HS-27A (cell line): Measurements from ENCODE around the gene MID1IP1.

ENCODE experiments used
- DNase-seq: peaks from one replicate; pipeline ENCODE4 v3.0.0-alpha.2; 2012; ENCODE audit warnings: low read depth, missing footprints

MID1IP1 gene, protein sequence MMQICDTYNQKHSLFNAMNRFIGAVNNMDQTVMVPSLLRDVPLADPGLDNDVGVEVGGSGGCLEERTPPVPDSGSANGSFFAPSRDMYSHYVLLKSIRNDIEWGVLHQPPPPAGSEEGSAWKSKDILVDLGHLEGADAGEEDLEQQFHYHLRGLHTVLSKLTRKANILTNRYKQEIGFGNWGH

DNA sequence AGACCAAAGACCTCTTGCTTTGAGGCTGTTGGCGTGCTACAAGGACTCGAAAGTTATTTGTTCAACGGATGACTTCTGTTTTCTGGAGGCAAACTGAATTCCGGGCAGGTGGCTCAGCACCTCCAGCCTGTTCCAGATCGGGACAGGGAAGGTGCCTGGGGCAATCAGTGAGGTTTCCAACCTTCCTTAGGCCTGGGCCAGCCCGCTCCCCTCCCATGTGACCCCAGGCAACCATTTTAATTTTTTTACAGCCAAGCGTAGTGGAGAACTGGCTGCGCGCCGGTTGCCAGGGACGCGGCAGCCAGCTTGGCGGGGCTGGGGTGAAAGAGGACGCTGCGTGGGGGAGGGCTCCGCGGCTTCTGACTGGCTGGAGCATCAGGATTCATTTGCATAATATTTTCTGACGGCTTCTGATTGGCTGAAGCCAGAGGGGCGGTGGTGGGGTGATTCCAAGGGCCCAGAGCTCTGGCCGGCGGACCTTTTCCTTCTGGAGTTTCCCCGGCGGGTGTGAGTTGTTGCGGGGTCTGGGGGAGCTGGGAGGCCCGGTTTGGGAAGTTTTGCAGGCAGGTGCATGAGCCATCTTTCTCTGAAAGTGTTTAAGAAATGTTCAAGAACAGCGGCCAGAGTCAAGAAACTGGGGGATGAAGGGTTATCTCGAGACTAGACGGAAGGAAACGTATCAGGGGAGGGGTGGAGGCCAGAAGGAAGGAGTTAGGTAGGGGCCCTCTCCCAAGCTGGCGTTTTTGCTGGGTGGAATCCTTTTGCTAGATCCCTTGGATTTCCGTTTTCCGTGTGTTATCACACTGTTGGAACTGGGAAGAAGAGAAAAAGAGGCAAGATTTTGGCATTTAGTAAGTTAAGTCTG is at the start of gene MID1IP1:
Gene MID1IP1 (plus strand): TSS at position 479 of the 865 bp plus-strand sequence. CDS start 3,488 bp downstream, outside the sequence.
- DNase-seq, result no peak

DNA sequence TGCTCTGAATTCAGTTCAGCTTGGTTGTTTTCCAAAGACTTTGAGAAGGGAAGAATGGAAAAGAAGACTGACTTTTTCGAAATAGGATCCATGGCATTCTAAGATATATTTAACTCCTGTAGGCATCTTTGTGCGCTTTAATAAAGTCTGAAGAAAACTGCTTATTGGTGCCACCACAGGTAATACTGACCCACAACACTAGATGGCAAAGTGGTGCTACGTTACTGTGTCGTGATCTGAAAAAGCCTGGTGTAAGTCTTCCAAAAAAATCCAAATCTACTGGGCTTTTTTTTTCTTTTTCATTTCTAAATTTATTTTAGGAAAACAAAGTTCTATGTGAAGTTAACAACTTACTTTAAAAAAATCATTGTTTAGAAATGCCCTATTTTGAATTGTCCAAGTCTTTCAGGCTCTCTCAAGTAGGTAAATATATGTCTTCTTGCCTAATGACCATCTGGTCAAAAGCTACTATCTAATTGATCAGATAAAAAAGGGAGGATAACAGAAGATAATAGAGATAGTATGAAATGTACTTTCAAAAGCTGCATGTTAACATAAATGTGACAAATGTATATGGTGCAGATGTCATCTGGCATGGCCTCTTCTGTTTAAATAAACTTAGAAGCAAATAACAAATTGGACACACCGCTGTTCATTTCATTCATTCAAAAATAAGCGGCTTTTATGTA is 47.0 kb upstream of the MID1IP1 start:
- no peak for DNase-seq

DNA sequence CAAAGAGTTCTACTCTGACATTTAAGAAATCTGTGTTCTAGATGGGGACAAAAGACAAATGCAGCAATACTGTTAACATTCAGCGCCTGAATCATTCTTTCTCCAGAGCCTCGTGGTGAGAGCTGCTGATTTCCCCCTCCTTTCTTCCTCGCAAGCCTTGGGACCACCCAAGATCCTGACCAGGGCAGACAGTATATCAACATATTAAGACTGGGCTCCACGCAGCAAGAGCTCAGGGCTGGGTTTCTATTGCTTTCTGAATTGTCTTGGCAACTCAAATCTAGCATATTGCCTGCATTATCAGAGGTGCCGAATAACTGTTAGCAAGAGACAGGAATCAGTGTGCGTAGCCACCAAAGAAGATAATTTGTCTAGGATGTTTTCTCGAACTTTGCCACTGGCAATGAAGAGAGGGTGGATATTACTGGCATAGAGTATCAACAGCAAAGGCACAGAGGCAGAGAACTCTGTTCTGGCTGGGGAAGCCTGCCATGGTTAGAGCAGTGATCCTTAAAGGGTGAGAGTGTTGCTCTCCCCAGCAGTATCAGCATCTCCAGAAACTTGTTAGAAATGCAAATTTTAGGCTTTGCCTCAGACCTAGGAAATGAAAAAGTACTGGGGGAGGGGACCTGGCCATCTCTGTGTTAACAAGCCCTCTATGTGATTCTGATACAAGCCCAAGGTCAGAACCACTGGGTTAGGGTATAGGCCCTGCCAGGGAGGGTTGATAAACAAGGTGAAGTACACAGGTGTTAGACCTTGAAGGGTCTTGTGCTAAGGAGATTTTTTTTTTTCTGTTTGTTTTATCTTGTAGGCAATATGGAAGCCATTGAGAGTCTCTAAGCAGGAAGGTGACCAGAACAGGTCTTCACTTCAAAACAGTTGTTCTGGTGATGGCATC is 46.2 kb upstream of the MID1IP1 start:
- no peak for DNase-seq

DNA sequence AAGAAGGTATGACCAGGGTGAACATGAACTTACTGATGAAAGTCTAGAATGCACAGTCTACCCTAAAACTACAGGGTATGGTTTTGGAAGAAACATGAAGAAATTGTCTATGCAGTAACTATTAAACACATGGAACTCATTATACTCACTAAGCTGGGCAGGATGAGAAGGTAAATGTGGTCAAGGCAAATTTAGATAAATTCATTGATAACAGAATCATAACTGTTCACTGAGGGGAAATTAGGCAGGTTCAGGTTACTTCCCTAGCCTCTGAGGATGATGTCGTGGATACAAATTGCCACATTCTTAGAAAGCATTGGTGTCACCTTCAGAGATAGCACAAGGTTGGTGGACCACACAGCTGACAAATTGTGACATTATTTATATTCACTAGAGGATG is 40.4 kb upstream of the MID1IP1 start:
- DNase-seq, result no peak

DNA sequence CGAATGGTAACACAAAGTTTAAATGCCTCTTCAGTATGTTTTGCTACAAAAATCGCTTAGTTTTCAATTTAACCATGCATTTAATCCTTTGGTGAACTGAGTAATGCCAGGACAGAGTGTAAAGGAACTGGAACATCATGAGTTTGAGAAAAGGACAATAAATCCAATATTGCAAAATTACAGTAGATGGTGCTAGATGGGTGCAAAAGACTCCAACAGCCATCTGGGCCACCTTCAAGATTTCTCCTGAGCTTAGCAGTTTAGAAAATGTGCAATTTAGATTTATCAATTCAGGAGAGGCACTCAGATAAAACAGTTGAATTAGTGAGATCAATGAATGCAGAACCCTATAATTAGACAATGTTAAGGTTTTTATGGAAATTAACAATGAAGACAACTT is 33.2 kb upstream of the MID1IP1 start:
- DNase-seq, result no peak

DNA sequence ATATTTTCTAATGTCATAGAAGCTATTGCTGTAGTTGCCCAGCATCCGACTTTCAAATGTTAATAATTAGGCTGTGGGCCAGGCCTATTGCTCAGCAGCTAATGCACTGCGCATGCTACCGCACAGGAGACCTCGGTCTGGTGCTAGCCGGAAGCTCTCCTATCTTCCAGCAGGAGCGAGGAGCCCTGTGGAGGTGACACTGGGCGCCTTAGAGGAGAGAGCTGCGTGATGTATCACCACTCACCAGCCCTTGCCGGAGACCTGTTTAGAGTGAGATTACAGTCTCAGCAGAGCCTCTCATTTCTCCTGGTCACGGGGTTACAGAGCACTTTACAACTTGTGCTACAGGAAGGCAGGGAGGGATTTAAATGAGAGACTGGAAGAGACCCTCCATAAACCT is 31.1 kb upstream of the MID1IP1 start:
- DNase-seq, result no peak

DNA sequence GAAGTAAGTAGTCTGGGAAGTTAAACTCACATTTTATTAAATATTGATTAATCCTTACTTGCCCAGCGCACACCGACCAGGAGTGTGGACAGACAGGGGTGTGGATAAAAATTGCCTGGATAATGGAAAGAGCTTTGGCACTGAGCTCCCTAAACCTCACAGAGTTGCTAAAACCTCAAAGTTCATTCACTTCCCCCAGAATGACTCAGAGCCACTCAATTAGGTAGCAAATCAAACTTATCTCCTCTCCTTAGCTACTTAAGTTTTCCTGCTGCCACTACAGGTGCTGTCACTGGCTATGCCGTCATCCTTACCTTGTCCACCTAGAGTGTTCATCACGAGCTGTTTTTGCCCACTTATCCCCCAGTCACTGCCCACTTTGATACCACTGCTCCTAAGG is 27.0 kb upstream of the MID1IP1 start:
- DNase-seq, result no peak

DNA sequence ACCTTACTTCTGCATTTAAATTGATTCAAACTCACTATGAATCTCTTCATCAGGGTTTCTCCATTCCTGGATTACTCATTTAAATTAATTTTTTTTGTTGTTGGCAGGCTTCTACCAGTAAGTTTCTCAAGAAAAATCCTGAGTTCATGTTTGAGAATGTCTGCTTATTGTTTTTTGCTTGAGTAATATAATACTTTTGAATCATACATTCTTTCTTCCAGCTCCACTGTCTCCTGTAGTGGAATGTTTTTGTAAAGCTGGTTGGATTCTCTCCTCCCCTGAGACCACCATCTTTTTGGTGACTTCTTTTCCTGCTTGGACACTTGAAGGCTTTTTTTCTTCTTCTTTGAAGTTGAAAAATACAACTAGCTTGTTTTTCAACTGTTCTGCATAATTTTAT is 4.3 kb upstream of the MID1IP1 start:
- DNase-seq, result no peak

DNA sequence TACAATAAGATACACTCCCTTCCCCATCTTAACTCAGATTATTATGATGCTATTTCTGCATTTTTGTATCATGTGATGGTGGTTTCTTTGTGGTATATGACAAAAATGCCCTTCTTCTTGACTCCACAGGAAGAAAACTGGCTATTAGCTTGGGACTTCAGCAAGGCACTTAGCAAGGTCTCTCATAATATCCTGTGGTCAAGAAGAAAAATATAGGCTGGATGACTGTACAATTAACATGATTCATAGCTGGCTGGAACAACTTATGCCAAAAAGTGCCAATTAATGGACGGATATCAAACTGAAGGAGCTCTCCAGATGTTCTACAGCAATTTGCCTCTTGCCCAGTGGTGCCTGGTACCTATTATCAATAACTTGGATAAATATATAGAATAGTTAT is 2.3 kb upstream of the MID1IP1 start:
- DNase-seq, result no peak

DNA sequence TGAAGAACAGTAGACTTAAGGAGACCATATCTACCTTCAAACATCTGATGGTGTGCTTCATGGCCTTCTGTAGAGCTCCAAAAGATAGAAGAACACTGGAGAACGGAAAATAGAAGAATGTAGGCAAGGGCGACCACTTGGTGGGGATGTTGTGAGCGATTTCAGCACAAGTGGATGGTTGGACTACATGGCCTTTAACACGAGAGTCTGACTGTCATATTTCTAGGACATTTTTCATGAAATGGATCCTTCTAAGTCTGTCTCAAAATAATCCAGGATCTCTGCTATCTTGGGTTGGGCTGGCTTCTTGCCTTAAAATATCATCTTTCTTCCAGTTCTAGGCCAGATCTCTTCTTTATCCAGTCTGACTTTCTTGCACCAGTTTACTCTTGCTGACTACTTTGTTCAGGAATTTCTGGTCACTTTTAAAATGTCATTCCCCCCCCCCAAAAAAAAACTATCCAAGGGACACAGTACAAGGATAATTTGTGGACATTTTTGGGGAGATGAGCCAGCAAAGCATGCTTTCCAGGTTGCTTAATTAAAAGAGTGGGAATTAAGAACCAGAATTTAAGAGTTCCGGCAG is 1.2 kb upstream of the MID1IP1 start:
- no peak for DNase-seq

DNA sequence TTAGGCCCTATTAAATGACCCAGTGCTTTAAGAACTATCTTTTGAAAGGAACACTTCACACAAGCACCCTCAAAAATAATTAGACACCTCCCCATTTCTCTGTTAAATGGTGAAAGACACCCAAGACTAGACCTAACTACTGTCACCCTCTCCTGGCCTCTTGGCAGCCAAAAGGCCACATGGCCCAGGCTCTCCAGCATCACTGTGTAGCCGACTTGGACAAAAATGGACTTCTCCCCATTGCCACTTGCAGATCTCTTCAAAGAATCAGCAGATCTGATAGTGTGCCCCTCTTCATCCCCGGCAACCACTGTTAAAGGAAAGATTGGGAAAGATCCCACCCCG is 2.0 kb downstream of the MID1IP1 start:
- no peak for DNase-seq

DNA sequence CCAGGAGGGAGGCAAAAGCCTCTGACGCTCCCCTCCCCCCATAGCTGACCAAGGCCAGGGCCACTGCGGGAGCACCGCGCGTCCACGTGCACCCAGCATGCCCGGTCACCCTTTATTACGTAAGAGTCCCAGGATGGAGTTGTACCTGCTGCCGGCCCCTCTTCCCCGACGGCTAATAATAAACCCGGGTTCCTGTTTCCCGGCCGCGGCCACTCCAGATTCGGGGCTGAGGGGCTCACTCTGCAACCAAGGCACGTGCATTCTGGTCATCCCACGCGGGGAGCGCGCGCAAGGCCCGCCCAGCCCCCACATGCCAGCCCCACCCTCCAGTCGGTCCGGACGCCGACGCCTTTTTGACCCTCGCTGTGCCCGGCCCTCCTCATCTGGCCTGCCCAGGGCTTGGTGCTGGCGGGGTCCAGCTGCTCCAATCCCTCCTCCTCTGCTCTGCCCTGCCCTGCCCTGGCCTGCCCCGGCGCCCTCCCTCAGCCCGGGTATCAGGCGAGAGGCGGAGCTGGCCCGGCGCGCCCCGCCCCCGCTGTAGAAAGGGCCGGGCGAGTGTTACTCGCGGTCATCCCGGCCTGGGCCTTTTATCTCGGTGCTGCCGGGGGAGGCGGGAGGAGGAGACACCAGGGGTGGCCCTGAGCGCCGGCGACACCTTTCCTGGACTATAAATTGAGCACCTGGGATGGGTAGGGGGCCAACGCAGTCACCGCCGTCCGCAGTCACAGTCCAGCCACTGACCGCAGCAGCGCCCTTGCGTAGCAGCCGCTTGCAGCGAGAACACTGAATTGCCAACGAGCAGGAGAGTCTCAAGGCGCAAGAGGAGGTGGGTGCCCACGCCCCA is 2.6 kb downstream of the MID1IP1 start:
- no peak for DNase-seq

DNA sequence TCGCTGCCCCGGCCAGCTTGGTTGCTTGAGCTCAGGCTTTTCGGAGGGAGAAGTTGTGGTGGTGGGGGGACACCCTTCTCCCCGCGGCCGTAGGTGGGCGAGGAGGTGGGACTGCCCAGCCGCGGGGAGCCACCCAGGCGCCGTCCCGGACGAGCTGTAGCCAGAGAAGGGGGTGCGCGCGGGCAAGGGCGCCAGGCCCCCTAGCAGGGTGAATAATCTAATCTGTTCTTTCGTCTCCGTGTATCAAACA is 3.1 kb downstream of the MID1IP1 start:
- no peak for DNase-seq

DNA sequence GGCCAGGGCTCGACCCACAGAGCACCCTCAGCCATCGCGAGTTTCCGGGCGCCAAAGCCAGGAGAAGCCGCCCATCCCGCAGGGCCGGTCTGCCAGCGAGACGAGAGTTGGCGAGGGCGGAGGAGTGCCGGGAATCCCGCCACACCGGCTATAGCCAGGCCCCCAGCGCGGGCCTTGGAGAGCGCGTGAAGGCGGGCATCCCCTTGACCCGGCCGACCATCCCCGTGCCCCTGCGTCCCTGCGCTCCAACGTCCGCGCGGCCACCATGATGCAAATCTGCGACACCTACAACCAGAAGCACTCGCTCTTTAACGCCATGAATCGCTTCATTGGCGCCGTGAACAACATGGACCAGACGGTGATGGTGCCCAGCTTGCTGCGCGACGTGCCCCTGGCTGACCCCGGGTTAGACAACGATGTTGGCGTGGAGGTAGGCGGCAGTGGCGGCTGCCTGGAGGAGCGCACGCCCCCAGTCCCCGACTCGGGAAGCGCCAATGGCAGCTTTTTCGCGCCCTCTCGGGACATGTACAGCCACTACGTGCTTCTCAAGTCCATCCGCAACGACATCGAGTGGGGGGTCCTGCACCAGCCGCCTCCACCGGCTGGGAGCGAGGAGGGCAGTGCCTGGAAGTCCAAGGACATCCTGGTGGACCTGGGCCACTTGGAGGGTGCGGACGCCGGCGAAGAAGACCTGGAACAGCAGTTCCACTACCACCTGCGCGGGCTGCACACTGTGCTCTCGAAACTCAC is 3.6 kb downstream of the MID1IP1 start:
- DNase-seq, result no peak

DNA sequence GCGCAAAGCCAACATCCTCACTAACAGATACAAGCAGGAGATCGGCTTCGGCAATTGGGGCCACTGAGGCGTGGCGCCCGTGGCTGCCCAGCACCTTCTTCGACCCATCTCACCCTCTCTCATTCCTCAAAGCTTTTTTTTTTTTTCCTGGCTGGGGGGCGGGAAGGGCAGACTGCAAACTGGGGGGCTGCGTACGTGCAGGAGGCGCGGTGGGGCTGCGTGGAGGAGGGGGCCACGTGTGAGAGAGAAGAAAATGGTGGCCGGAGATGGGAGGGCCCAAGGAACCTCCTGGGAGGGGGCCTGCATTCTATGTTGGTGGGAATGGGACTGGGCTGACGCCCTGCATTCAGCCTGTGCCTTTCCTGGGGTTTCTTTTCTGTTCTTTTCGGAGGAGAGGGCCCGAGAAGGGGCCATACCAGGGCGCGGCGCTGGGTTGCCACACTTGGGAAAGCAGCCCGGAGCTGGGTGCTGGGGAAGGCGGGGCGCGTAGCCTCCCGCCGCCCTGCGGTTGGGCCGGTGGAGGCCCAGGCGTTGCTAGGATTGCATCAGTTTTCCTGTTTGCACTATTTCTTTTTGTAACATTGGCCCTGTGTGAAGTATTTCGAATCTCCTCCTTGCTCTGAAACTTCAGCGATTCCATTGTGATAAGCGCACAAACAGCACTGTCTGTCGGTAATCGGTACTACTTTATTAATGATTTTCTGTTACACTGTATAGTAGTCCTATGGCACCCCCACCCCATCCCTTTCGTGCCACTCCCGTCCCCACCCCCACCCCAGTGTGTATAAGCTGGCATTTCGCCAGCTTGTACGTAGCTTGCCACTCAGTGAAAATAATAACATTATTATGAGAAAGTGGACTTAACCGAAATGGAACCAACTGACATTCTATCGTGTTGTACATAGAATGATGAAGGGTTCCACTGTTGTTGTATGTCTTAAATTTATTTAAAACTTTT is 4.5 kb downstream of the MID1IP1 start:
- no peak for DNase-seq

DNA sequence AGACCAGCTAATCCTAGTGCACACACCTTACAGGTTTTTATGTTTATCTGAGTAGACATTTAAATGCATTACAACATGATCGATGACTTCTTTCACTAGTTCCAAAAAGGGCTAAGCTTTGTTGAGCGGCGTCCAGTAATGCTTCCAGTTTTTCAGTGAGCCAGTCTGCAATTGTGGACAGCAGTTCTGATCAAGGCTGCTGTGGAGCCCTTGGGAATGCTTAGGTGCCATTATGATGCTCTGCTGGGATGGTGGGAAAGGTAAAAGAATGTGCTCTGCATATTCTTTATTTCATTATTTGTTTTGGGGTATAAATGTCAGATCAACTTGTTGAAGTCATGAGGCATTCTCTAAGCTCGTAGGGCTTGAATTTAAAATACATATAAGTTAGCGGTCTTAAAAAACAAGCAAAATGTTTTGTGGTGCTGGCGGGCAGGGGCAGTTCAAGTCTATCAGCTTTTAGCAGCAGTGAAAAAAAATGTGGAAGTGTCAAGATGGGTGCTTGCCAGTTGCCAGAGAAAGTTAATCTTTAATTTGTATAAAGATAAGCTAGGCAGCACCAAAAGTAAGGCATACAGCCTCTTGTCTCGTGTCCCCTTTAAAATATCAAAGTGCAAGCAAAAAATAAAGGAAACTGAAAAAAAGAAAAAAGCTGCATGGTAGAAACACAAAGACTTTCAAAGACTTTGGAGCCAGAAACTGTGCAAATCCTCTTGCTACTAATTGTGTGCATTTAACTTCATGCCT is 5.8 kb downstream of the MID1IP1 start:
- no peak for DNase-seq

DNA sequence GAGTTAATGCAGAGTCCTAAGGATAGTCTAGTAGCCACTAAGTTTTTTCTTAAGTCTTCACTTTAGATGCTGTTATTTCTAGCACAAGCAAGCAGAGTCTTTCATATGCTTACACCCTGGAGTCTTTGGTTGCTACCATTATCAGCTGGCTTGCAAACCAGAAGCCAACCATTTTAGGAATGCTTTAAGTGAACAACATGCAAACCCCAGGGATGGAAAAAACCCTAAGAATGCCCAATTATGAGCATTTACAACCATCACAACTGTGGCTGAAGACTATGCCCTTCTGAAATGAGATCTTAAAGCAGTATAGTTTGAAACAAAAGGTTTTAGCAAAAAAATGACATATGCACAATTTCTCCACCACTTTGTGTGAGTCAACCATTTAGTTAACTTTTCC is 6.6 kb downstream of the MID1IP1 start:
- DNase-seq, result no peak

DNA sequence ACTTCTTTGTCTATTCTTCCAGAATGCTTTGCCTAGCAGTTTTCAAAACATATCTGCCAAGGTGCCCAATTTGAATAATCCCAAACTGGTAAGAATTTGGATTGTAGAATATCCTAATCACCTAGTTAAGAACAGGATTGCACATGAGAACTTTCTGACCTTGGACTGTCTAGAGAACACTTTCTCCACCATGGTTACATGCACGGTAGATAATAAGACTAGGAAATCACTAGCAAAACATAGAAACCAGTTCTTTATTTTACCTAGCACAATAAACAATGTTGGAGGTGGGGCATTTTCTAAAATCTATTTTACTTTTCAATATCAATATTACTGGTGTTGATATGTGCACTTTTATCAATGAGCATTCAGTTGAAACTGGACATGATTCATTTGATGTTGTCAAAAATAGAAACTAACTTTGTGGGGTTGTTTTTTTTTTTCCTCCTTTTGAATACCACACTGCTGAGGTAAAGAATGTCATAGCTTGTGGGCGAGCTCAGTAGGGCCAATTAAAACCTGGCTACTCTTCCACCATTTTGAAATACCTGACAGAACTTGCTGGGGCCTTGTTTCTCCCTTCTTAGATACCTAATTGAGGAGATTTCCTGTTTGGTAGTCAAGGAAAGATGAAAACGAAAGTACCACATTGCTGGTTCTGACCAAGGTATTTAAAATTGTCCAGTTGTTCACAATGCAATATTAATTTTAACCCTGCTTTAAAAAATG is 10.4 kb downstream of the MID1IP1 start:
- DNase-seq, result no peak
